ENCODE results near the gene THY1.

DNA sequence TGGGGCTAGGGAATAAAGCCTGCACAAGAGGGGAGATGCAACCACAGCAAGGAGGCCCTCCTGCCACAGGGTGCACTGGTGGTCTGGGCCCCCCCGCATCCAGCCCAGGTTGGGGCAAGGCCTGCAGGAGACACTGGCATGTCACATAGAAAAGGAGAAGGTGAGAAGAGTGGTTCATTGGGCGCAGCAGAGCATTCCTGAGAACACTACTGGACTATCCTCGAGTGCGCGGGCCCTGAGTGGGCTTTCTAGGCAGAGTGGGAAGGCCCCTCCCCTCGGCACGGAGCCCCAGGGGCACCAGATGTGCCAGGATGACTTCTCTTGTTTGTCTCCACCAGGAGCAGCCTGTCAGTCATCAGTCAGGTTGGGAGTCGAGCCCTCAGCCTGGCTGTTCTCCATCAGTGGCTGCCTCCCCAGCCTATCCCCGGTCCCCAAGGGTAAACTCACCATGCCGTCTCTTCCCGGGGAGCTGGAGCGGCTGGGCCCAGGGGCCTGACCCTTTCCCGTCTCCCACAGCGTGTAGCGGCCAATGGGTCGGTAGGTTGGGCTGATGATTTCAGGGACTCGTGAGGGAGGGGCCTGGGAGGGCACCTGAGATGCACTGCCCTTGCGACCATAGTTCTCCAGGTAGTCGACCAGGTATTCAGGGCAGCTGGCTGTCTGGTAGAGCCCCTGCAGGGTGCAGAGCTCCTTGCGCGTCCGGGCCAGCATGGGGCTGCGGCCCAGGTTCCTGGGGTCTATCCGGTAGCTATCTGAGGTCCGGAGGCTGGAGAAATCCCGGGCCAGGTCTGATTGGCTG is 50.5 kb downstream of the THY1 start:
- TF ChIP-seq, protein P1, sequence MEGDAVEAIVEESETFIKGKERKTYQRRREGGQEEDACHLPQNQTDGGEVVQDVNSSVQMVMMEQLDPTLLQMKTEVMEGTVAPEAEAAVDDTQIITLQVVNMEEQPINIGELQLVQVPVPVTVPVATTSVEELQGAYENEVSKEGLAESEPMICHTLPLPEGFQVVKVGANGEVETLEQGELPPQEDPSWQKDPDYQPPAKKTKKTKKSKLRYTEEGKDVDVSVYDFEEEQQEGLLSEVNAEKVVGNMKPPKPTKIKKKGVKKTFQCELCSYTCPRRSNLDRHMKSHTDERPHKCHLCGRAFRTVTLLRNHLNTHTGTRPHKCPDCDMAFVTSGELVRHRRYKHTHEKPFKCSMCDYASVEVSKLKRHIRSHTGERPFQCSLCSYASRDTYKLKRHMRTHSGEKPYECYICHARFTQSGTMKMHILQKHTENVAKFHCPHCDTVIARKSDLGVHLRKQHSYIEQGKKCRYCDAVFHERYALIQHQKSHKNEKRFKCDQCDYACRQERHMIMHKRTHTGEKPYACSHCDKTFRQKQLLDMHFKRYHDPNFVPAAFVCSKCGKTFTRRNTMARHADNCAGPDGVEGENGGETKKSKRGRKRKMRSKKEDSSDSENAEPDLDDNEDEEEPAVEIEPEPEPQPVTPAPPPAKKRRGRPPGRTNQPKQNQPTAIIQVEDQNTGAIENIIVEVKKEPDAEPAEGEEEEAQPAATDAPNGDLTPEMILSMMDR (IDR thresholded peaks at IDR 0.05; ENCODE audit: low read depth, low read length): no peak
- TF ChIP-seq POLR2A (IDR thresholded peaks at IDR 0.05; ENCODE audit: extremely low read depth, insufficient read length) (no peak), MYC (IDR thresholded peaks at IDR 0.05; ENCODE audit: low read depth, low read length) (no peak)
- TF ChIP-seq, protein P2, sequence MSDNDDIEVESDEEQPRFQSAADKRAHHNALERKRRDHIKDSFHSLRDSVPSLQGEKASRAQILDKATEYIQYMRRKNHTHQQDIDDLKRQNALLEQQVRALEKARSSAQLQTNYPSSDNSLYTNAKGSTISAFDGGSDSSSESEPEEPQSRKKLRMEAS (IDR thresholded peaks at IDR 0.05; ENCODE audit: low read depth, low read length): no peak

Data from NB4 (cell line).